DOHH2 (cell line): ENCODE data around the gene SORL1-AS1.
"Not testable (repeated sequence)": the region's sequence is repeated elsewhere in the genome, so short reads cannot be mapped to it uniquely, and the experiment has no call there.

Source experiments
- EZH2phosphoT487 ChIP-seq: fragments of 200-600 bp; sonication (generic); IDR thresholded peaks from 2 replicates; pipeline ENCODE4 v1.6.1; 2017; ENCODE audit warnings: borderline replicate concordance, mild to moderate bottlenecking, antibody characterized with exemption, low read length, moderate library complexity, mixed read lengths
- TF ChIP-seq, protein P1 (sequence below): fragments of 200-600 bp; sonication (generic); IDR thresholded peaks from one replicate; pipeline ENCODE4 v1.5.1; 2014; ENCODE audit warnings: antibody characterized with exemption, mild to moderate bottlenecking, low read depth, low read length; ENCODE audit not compliant: poor library complexity, severe bottlenecking

DNA sequence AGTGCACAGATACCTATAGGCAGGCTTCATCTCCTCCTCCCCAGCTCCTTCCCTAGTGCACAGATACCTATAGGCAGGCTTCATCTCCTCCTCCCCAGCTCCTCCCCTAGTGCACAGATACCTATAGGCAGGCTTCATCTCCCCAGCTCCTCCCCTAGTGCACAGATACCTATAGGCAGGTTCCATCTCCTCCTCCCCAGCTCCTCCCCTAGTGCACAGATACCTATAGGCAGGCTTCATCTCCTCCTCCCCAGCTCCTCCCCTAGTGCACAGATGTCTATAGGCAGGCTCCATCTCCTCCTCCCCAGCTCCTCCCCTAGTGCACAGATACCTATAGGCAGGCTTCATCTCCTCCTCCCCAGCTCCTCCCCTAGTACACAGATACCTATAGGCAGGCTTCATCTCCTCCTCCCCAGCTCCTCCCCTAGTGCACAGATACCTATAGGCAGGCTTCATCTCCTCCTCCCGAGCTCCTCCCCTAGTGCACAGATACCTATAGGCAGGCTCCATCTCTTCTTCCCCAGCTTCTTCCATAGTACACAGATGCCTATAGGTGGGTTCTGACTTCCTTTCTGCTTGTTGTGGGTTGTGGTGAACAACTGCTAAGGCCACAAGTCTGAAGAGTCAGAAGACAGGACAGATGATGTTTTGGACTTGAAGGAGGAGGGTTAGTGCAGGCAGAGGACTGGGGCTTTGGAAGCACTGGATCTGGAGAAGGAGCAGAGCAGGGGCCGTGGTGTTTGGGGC lies 28.9 kb upstream of the SORL1-AS1 start:
- TF ChIP-seq, protein P1, sequence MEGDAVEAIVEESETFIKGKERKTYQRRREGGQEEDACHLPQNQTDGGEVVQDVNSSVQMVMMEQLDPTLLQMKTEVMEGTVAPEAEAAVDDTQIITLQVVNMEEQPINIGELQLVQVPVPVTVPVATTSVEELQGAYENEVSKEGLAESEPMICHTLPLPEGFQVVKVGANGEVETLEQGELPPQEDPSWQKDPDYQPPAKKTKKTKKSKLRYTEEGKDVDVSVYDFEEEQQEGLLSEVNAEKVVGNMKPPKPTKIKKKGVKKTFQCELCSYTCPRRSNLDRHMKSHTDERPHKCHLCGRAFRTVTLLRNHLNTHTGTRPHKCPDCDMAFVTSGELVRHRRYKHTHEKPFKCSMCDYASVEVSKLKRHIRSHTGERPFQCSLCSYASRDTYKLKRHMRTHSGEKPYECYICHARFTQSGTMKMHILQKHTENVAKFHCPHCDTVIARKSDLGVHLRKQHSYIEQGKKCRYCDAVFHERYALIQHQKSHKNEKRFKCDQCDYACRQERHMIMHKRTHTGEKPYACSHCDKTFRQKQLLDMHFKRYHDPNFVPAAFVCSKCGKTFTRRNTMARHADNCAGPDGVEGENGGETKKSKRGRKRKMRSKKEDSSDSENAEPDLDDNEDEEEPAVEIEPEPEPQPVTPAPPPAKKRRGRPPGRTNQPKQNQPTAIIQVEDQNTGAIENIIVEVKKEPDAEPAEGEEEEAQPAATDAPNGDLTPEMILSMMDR = not testable (repeated sequence)
- TF ChIP-seq EZH2phosphoT487 = not testable (repeated sequence)
